ENCODE measurements around the gene KHK. TPM values are rescaled to one million over a fixed set of nuclear protein-coding genes. Genes with fewer than 3 reads are reported as not detected.

The KHK gene
- total and polyA plus RNA-seq, 5 donors, result 1.7 to 5.5 (median 3.0) TPM

DNA sequence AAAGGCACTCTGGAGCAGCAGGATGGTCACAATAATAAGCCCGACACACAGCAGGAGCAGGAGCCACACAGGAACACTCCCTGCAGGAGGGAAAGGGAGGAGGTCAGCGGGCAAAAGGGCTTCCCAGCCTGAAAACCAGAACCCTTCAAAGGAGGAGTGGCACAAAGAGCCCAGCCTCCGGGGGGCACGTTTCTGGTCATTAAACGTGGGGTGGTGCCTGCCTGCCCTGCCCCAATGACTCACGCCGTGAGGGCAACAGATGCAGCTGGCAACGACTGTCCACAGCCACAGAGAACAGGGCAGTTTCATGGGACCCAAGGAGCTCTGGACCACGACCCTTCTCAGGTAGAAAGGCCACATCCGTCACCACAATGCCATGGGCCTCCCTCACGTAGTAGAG, 44.9 kb downstream of the KHK start:
- H3K9me3 ChIP-seq (ENCODE audit: control insufficient read depth, low read length), result no peaks in the 10 kb centered on the region
- H3K4me1 ChIP-seq (ENCODE audit: control insufficient read depth, insufficient read depth, low read length), result peaks cover 8% of the 10 kb centered on the region
- H3K27ac ChIP-seq (ENCODE audit: low read length), result no peak overlapping the region
- H3K4me3 ChIP-seq (ENCODE audit: low read length), result no peak overlapping the region
- ATAC-seq, result no peak
- intact Hi-C loops (cut with DNase I), result no loop called here
- WGBS, result 89% methylated on average over 11 of the region's 11 CpGs
- no peak for DNase-seq
- H3K27me3 ChIP-seq (ENCODE audit: control insufficient read depth, insufficient read depth), result no peaks in the 10 kb centered on the region

DNA sequence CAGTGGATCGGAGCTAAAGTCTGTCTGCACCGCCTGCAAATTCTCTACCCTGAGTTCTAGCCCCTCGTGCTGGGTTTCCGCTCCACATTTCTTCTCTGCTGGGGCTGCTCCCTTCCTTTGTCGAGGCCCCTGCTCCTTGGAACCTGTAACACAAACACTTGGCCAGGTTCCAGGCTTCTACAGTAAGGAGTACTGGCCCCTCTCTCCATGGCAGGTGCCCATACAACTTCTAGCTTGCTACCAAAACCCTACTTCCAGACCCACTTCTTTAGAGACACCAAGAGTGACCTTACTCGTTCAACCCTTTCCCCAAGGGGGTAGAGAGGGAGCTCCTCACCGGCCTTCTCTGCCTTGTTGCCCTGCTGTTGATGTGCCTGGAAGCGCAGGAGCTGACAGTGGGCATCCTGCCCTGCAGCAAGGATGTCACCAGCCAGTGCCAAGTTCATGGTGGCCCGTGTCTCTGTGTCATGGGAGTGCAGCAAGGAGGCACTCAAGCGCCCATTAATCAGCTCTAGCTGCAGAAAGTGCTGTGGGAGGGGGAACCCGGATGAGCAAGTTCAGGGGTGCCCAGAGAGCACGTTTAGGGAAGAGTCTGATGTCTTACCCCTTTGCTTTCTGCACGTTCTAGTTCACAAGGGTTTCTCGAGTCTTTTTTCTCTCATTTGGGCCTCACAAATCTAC, 46.8 kb downstream of the KHK start:
- Histone ChIP-seq H3K4me3 (ENCODE audit: low read length) (peak overlapping the region; percentile 71), H3K27me3 (ENCODE audit: control insufficient read depth, insufficient read depth) (no peaks in the 10 kb centered on the region), H3K27ac (ENCODE audit: low read length) (peak overlapping the region; percentile 52), H3K4me1 (ENCODE audit: control insufficient read depth, insufficient read depth, low read length) (peaks cover 8% of the 10 kb centered on the region), H3K9me3 (ENCODE audit: control insufficient read depth, low read length) (no peaks in the 10 kb centered on the region)
- ATAC-seq, result no peak
- WGBS, result 36% methylated on average over 14 of the region's 14 CpGs
- intact Hi-C loops (cut with DNase I), result no loop called here
- DNase-seq, result peak in 1 of 3 donors; percentile 36

DNA sequence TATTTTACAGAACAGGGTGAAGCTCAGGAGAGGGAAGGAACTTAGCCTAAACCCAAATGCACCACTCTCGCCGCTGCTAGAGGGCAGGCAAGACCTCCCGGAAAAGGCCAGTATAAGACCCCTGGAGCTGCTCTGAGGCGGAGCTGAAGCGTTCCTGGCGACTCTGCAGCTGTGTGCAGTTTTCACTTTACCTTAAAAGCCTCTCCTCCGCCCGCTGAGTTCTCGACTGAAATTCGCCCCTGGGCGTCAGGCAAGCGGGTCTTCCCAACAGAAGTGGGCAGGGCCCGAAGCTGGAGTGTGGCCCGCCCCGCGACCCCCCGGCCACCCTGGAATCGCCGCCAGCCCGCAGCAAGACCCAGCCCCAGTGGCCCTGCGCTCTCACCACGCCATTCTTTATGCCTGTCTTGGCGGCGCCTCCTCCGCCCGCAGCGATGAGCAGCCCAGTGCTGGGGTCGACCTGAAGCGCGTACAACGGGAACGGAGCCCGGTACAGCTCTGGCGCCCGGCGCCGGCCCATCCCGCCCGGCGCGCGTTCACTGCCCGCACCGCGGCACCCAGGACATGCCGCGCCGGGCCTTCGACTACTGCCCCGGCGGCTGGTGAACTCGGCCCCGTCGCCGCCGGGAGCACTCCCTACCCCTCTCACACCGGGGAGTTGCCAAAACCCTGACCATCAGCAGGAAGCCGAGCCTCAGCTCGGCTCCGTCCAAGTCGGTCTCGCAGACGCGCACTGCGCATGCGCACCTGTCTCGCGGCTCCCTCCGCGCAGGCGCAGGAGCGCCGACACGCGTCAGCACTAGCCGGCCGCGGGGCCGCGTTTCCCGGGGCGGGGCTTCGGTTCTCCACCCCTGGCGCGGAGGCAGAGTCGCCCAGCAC, 47.6 kb downstream of the KHK start, which contains the start of gene PREB:
TSS of gene PREB (minus strand) at position 732 of the 876 bp plus-strand sequence. CDS start at position 517, 215 bp downstream.
- H3K9me3 ChIP-seq (ENCODE audit: control insufficient read depth, low read length), result no peaks in the 10 kb centered on the region
- under 1% methylated on average over 86 of the region's 86 CpGs for WGBS
- DNase-seq (peak; percentile 98 to 100 (median 99)), ATAC-seq (peak; percentile 96 to 97)
- peak within 1 kb of the TSS; percentile 71 for H3K4me3 ChIP-seq (ENCODE audit: low read length)
- H3K27me3 ChIP-seq (ENCODE audit: control insufficient read depth, insufficient read depth), result no peaks in the 10 kb centered on the region
- peaks cover 8% of the 10 kb centered on the region for H3K4me1 ChIP-seq (ENCODE audit: control insufficient read depth, insufficient read depth, low read length)
- intact Hi-C loops (cut with DNase I), result no loop called here
- H3K27ac ChIP-seq (ENCODE audit: low read length), result peak within 1 kb of the TSS; percentile 52

DNA sequence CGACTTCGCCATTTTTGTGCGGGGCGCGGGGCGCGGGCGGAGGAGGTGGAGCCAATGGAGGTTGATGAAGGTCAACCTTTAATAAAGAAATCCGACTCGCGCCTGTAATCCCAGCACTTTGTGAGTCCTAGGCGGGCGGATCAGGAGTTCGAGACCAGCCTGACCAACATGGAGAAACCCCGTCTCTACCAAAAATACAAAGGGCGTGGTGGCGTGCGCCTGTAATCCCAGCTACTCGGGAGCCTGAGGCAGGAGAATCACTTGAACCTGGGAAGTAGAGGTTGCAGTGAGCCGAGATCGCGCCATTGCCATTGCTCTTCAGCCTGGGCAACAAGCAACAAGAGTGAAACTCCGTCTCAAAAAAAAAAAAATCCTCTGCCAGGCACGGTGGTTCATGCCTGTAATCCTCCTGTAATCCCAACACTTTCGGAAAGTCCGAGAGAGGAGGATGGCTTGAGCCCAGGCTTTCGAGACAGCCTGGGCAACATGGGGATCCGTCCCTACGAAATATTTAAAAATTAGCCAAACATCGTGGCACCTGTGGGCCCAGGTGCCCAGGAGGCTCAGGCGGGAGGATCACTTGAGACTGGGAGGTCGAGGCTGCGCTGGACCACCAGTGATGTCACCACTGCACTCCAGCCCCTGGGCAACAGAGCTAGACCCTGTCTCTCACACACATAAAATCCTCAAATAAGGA, 48.4 kb downstream of the KHK start:
- H3K27me3 ChIP-seq (ENCODE audit: control insufficient read depth, insufficient read depth), result no peaks in the 10 kb centered on the region
- no peak overlapping the region for H3K4me3 ChIP-seq (ENCODE audit: low read length)
- 54% methylated on average over 33 of the region's 33 CpGs for WGBS
- no peak for DNase-seq
- H3K9me3 ChIP-seq (ENCODE audit: control insufficient read depth, low read length), result no peaks in the 10 kb centered on the region
- ATAC-seq, result no peak
- peaks cover 8% of the 10 kb centered on the region for H3K4me1 ChIP-seq (ENCODE audit: control insufficient read depth, insufficient read depth, low read length)
- no peak overlapping the region for H3K27ac ChIP-seq (ENCODE audit: low read length)
- intact Hi-C loops (cut with DNase I), result no loop called here

DNA sequence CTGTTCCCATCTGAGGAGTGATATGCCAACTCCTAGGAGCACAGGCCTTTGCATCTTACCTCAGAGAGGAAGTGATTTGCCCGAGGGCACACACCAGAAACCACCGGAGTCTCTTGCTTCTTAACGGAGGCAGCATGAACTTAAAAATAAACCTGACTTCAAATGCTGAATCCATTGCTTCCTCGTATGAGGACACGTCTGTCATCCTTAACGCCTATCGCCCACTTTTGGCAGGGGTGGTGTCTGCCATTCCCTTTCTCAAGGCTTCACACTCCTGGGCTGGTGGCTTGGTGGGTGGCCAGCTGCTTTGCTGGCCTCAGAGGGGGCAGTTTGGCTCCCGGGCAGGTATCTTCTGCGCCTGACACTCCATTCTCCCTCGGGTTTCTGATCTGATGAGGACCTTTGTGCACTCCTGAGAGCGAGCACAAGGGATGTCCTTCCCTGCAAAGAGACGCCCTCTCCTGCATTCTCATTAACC, 48.9 kb downstream of the KHK start:
- ATAC-seq (no peak), DNase-seq (no peak)
- no peak overlapping the region for H3K27ac ChIP-seq (ENCODE audit: low read length)
- no peaks in the 10 kb centered on the region for H3K9me3 ChIP-seq (ENCODE audit: control insufficient read depth, low read length)
- intact Hi-C loops (cut with DNase I), result no loop called here
- H3K4me1 ChIP-seq (ENCODE audit: control insufficient read depth, insufficient read depth, low read length), result peaks cover 8% of the 10 kb centered on the region
- WGBS, result 84% methylated on average over 12 of the region's 12 CpGs
- no peaks in the 10 kb centered on the region for H3K27me3 ChIP-seq (ENCODE audit: control insufficient read depth, insufficient read depth)
- no peak overlapping the region for H3K4me3 ChIP-seq (ENCODE audit: low read length)

DNA sequence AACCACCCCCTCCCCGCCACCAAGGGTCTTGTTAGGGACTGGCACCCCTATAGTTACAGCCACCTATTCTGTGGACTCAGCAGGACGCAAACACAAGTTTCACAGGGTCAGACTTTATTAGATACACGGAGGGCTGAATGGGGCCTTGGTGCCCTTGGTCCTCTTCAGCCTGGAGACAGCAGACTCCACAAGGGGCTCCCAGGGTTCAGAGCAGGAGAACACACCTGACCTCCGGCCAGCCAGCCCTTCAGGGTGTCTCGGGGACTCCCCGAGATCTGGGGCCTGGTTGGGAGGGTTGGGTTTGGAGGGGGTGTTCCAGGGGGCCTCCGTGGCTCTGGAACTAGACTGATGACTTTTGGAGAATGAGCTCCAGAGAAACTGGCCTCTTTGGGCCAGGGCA, 50.2 kb downstream of the KHK start:
- DNase-seq, result no peak
- no peak overlapping the region for H3K27ac ChIP-seq (ENCODE audit: low read length)
- no peaks in the 10 kb centered on the region for H3K9me3 ChIP-seq (ENCODE audit: control insufficient read depth, low read length)
- no peak overlapping the region for H3K4me3 ChIP-seq (ENCODE audit: low read length)
- ATAC-seq, result no peak
- peaks cover 8% of the 10 kb centered on the region for H3K4me1 ChIP-seq (ENCODE audit: control insufficient read depth, insufficient read depth, low read length)
- intact Hi-C loops (cut with DNase I), result no loop called here
- H3K27me3 ChIP-seq (ENCODE audit: control insufficient read depth, insufficient read depth), result no peaks in the 10 kb centered on the region
- WGBS, result 89% methylated on average over 7 of the region's 7 CpGs

DNA sequence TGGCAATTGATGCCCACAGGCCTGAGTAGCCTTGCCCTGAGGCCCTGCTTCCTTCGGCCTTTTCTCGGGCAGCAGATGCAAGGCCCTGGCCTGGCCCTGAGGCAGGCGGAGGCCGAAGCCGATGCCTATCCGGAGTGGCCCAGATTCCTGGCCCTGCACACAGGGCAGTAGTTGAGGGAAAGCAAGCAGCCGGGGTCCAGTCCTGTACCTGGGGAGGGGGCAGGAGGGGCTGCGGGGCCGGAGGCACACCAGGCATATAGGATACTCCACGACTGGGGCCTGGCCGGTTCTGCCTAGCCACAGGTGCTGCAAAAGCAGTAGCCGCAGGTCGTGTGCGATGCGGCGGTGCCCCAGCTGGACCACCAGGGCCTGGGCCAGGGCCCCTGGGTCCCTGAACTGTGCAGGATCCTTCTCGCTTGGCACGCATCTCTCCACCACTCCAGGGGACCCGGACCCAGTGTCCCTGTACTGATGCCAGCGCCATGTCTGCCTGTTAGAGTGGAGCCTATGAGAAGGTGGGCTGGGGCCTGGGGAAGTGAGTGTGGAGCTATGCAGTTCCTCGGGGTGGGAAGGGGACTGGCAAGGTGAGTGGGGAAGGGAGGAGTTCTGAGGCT, 50.9 kb downstream of the KHK start:
- intact Hi-C loops (cut with DNase I), result no loop called here

DNA sequence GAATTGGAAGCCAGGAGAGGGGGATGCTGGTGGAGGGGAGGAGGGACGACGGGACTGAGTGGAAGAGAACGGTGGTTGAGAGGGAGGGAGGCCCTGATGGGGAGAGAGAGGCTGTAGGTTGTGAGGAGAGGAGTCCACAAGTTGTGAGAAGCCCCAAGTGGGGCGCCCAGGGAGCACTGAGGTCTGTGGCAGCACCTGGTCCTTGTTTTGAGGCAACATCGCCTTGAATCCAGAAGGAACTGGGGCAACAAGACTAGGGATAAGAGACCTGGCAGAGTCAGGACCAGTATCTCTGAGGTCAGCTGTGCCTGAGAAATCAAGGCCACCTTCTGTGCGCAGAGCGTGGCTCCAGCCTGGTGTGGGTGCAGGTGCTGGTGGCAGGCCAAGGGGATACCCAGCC, 51.5 kb downstream of the KHK start:
- 73% methylated on average over 7 of the region's 7 CpGs for WGBS
- DNase-seq, result no peak
- no peak for ATAC-seq
- H3K9me3 ChIP-seq (ENCODE audit: control insufficient read depth, low read length), result no peaks in the 10 kb centered on the region
- intact Hi-C loops (cut with DNase I), result no loop called here
- no peaks in the 10 kb centered on the region for H3K27me3 ChIP-seq (ENCODE audit: control insufficient read depth, insufficient read depth)
- no peak overlapping the region for H3K27ac ChIP-seq (ENCODE audit: low read length)
- peaks cover 4% of the 10 kb centered on the region for H3K4me1 ChIP-seq (ENCODE audit: control insufficient read depth, insufficient read depth, low read length)
- no peak overlapping the region for H3K4me3 ChIP-seq (ENCODE audit: low read length)

More for the DNA sequence above, 50.9 kb downstream of the KHK start:
- Histone ChIP-seq H3K4me3 (ENCODE audit: low read length) (no peak overlapping the region), H3K27ac (ENCODE audit: low read length) (no peak overlapping the region), H3K27me3 (ENCODE audit: control insufficient read depth, insufficient read depth) (no peaks in the 10 kb centered on the region), H3K4me1 (ENCODE audit: control insufficient read depth, insufficient read depth, low read length) (peaks cover 8% of the 10 kb centered on the region), H3K9me3 (ENCODE audit: control insufficient read depth, low read length) (no peaks in the 10 kb centered on the region)
- DNase-seq, result no peak
- WGBS, result 93% methylated on average over 21 of the region's 21 CpGs
- no peak for ATAC-seq

DNA sequence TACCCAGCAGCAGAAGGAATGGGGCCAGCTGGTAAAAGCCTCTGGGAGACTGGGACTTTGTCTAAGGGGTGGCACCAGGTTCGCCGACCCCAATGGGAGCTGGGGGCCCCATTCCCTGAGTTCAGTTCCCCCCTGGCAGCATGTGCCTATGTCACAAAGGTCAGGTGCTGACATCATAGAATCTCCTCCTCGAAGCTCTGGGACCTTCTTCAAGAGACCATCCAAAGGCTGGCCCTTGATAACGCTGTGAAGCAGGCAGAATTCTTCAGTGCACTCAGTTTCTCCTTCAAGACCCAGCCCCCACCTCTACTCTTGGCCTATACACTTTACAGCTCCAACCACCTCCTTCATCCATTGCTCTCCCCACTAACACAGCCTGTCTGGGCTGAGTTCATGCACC, 52.7 kb downstream of the KHK start, which contains the start of gene PRR30:
TSS of gene PRR30 (minus strand) at position 101 of the 400 bp plus-strand sequence. CDS start 1,081 bp downstream, outside the sequence.
- no peaks in the 10 kb centered on the region for H3K4me1 ChIP-seq (ENCODE audit: control insufficient read depth, insufficient read depth, low read length)
- H3K4me3 ChIP-seq (ENCODE audit: low read length), result no peak within 1 kb of the TSS
- H3K27me3 ChIP-seq (ENCODE audit: control insufficient read depth, insufficient read depth), result no peaks in the 10 kb centered on the region
- WGBS, result 77% methylated on average over 4 of the region's 4 CpGs
- DNase-seq (no peak), ATAC-seq (no peak)
- H3K9me3 ChIP-seq (ENCODE audit: control insufficient read depth, low read length), result no peaks in the 10 kb centered on the region
- H3K27ac ChIP-seq (ENCODE audit: low read length), result no peak within 1 kb of the TSS
- intact Hi-C loops (cut with DNase I), result no loop called here

DNA sequence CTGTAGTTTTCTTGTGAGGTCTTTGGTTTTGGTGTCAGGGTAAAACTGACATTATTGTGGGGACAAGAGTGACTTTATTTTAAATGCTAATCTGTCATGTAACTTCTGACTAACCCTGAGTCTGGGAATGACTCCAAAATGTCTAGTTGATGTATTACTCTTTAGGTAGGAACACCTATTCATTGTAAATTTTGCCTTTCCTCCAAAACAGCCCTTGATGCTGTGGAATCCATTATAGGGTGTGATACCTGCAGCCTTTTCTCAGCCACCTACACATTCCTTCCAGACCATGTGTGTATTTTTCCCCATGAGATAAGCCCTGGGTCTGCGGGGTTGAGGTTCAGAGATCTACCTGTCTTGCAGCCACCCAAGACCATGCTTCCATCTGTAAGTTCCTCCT, 56.7 kb downstream of the KHK start:
- no peaks in the 10 kb centered on the region for H3K9me3 ChIP-seq (ENCODE audit: control insufficient read depth, low read length)
- H3K27me3 ChIP-seq (ENCODE audit: control insufficient read depth, insufficient read depth), result no peaks in the 10 kb centered on the region
- H3K4me3 ChIP-seq (ENCODE audit: low read length), result no peak overlapping the region
- DNase-seq (no peak), ATAC-seq (no peak)
- no peaks in the 10 kb centered on the region for H3K4me1 ChIP-seq (ENCODE audit: control insufficient read depth, insufficient read depth, low read length)
- H3K27ac ChIP-seq (ENCODE audit: low read length), result no peak overlapping the region
- 77% methylated on average over 1 of the region's 1 CpG for WGBS
- intact Hi-C loops (cut with DNase I), result no loop called here
